GM12892 (cell line): ENCODE data around the gene MKRN3. TPM values are rescaled to one million over a fixed set of nuclear protein-coding genes. Genes with fewer than 3 reads are reported as not detected.

ENCODE experiments used
- DNase-seq: peaks from one replicate; pipeline ENCODE4 v3.0.0; 2011; ENCODE audit not compliant: insufficient read length
- FAIRE-seq: peaks from 2 replicates; lab custom pipeline; 2011; peaks lifted over from hg19 to GRCh38; lab: Jason Lieb, UNC
- POLR2A ChIP-seq: IDR thresholded peaks from 2 replicates; pipeline ENCODE4 v1.6.1; 2011; ENCODE audit warnings: low read depth, low read length, control low read depth
- POLR2AphosphoS5 ChIP-seq: IDR thresholded peaks from 2 replicates; pipeline ENCODE4 v1.6.1; 2011; ENCODE audit warnings: low read depth, low read length, control low read depth
- TAF1 ChIP-seq: IDR thresholded peaks from 2 replicates; pipeline ENCODE4 v1.6.1; 2011; ENCODE audit warnings: low read depth, mild to moderate bottlenecking, control low read depth, low read length, borderline replicate concordance
- polyA plus RNA-seq: library from polyadenylated mRNA; unstranded; fragments of >200 nt; gene quantifications from one replicate; pipeline ENCODE4 v1.2.1, GENCODE V29; 2012; ENCODE audit warnings: missing spikeins, inconsistent platforms; ENCODE audit not compliant: missing spikeins

MKRN3 gene
- polyA plus RNA-seq = not detected

DNA sequence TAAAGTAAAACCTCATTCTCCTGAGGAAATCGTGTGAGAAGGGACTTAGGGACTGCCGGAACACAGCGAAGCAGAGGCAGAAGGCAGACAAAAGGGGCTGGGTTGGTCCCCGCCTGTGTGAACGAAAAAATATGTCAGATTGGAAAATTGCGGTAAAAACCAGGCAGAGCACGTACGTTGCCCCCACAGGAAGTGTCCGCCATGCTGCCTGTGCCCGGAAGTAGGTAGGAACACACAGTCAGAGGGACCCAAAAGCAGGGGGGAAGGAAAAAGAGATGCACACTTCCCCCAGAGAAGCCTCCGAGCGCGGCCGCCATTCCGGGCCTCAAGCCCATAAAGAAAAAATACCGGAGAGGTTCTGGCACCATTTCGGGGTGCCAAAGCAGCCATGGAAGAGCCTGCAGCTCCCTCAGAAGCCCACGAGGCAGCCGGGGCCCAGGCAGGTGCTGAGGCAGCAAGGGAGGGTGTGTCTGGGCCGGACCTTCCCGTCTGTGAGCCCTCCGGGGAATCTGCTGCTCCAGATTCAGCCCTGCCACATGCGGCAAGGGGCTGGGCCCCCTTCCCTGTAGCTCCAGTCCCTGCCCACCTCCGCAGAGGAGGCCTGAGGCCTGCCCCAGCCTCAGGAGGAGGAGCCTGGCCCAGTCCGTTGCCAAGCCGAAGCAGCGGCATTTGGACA is at the start of gene MKRN3:
Gene MKRN3, plus strand, starts transcription at position 280 of the 676 bp plus-strand sequence. Its CDS starts 109 bp downstream, at position 389.
- no peak for FAIRE-seq
- TF ChIP-seq POLR2A (no peak), POLR2AphosphoS5 (no peak), TAF1 (no peak)
- no peak for DNase-seq

DNA sequence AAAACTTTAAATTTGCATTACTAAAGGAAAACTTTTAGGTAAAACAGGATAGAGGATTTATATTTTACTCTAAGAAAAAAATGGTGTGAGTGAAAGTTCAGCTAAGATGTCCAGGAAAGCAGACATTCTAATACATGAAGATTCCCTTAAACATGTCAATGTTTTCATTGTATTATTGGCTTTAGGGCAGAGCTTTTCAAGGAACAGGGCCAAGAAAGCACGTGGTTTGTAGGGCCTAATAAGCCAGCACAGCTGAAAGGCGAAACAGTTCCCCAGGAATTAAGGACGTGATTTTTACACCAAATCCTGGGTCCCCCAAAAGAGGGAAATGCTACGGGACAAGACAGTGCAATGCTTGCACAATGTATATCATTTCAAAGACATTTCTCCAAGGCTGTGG is 48.6 kb upstream of the MKRN3 start:
- FAIRE-seq = no peak
- no peak for DNase-seq
- TF ChIP-seq POLR2A (no peak), POLR2AphosphoS5 (no peak), TAF1 (no peak)

DNA sequence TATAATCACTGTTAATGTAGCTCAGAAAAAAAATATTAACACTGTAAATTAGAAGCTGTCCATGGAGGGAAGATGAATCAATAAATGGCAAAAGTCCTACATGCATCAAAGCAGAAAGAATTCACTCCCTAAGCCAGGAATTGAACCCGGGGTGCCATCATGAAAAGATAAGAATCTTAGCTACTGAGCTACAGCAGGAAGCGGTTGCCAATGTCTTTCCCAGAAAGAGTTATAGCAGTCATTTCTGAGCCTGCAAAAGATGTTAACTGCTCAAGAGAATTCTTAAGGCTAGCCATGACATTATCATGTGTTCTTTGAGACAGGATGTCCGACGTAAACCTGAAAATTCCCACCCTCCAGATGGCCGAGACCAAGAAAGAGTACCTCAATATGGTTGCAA is 47.4 kb upstream of the MKRN3 start:
- FAIRE-seq = no peak
- TF ChIP-seq POLR2A (no peak), POLR2AphosphoS5 (no peak), TAF1 (no peak)

DNA sequence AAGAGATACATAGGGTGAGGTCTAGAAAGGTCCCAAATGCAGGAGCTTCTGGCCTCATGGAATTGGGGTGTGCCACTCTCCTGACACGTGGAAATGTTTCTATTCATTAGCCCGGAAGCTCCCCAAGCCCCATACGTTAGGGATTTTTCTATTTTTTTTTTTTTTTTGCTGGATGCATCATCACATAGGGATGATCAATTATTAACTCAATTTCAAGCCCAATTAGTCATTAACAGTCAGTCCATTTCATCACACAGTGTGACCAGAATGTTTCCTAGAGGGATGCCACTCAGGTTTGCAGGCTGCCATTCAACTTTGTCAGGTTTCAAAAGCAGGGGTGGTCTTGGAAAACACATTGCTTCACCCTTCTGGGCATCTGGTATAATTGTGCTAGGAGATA is 40.7 kb upstream of the MKRN3 start:
- no peak for TF ChIP-seq POLR2A
- no peak for TF ChIP-seq TAF1
- FAIRE-seq = no peak
- DNase-seq = no peak

More for the DNA sequence above, 47.4 kb upstream of the MKRN3 start:
- no peak for DNase-seq

DNA sequence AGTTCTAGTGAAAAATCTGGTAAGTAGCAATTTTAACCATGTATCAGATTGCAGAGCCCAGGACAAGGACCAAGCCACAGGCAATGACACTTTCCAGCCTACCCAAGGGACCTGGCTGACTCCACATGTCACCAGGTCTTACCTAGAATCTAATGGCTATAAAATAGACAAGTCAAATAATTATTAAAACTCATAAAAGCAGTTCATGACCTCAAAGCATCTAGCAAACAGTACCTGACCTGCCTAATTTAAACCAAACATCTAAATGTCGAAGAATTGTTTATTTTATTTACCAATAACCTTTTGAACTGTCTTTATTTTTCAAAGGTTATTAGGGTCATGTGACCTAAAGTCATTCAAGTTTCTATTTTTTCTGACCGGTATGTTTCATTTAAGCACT is 35.6 kb upstream of the MKRN3 start:
- FAIRE-seq = no peak
- no peak for DNase-seq
- TF ChIP-seq POLR2AphosphoS5 (no peak), TAF1 (no peak), POLR2A (no peak)

DNA sequence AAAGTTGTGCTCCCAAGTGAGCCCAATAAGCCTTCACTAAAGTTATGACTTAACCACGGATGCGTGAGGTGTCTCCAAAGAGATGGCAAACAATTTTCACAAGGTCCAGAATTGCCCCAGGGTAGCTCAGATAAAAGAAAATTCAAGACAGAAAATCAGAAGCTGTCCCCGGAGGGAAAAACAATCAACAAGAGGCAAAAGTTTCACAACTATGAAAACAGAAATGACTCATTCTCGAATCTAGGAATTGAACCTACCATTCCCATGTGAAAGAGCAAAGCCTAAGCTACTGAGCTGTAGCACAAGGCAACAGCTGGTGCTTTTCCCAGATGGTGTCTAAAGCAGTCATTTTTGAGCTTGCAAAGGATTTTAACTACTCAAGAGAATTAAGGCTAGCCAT is 33.5 kb upstream of the MKRN3 start:
- FAIRE-seq (no peak), DNase-seq (no peak)
- no peak for TF ChIP-seq TAF1
- TF ChIP-seq POLR2A = no peak

DNA sequence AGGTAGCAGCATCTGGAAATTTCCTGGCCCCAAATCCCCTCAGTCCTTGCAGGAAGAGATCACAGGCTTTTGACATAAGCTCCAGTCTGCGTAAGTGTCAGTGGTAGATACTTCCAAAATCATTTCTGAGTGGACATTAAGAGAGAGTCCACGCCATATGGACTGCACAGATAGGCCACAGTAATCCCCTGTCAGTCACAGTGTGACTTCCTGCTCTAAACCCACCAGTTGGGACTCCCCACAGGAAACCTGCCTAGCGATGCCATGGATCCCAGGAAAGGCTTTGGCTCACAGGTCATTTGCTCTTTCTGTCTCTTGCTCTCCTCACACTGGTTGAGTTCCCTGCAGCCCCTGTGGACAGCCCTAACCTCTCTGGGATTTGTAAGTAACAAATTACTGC is 28.8 kb upstream of the MKRN3 start:
- DNase-seq (no peak), FAIRE-seq (no peak)
- no peak for TF ChIP-seq POLR2AphosphoS5
- no peak for TF ChIP-seq POLR2A
- TF ChIP-seq TAF1 = no peak

DNA sequence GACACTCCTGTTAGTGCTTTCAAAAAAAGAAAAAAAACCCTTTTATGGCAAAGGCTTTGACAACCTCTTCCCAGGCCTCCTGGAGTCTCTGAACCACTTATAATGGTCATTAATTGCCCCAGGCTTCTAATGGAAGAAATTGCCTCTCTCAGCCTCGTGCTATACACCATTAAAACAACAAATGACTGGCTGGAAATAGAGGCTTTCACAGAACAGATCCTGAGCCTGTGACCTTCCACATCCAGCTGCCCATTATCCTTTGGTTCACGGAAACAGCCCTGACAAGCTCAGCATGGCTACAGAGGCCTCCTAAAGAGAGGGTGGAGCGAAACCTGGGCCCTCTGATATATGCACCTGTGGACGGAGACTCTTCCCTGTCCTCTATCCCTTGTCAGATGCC is 26.8 kb upstream of the MKRN3 start:
- FAIRE-seq = no peak
- TF ChIP-seq TAF1 (no peak), POLR2AphosphoS5 (no peak), POLR2A (no peak)
- DNase-seq = no peak

DNA sequence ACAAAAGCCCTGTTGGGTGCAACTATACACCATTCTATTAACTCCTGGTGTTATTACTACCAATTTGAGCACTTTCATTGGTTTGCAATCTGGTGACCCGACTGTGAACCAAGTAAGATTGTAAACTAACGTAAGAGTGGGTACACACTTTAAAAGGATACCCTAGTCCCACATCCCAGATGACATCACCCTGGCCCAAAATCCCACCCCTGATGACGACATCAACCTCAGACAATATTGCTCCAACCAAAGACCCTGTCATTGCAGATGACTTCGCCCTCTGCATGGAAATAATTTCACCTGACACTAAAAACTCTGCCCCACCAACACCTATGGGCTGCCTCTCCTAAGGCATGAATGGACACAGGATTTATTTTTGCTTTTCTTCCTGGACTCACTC is 25.6 kb upstream of the MKRN3 start:
- DNase-seq = no peak
- no peak for FAIRE-seq
- TF ChIP-seq TAF1 (no peak), POLR2AphosphoS5 (no peak), POLR2A (no peak)

DNA sequence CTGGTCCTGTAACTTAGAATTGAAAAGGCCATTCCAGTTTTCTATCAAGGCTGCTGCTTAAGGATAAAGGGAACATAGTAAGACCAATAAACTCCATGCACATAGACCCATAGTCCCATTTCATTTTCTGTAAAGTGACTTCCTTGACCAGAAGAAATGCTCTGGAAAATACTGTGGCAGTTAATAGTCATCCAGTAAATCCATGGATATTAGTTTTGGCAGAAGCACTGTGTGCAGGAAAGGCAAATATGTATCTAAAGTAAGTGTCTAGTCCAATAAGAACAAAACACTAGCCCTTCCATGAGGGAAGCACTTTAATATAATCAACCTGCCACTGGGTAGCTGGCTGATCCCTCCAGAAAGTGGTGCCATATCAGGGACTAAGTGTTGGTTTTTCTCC is 19.3 kb upstream of the MKRN3 start:
- TF ChIP-seq TAF1 (no peak), POLR2A (no peak), POLR2AphosphoS5 (no peak)
- FAIRE-seq (no peak), DNase-seq (no peak)

DNA sequence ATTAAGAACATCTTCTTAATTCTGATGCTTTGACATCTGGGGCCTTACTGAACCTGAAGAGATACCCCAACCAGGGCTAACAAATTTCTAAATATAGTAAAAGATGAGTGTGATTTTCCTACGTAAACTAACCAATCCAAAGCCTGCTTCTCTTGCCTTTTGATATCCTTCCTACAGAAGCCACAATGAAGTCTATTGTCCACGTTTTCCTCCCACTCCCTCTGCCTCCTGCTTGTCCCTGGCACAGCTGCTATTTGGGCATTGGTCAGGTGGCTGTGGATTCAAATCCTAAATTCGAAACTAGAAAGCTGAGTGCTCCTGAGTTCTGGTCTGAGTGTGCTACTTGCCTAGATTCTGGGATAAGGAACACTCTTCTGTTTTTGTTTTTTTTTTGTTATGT is 17.4 kb upstream of the MKRN3 start:
- no peak for FAIRE-seq
- TF ChIP-seq POLR2A (no peak), TAF1 (no peak), POLR2AphosphoS5 (no peak)
- DNase-seq = no peak

DNA sequence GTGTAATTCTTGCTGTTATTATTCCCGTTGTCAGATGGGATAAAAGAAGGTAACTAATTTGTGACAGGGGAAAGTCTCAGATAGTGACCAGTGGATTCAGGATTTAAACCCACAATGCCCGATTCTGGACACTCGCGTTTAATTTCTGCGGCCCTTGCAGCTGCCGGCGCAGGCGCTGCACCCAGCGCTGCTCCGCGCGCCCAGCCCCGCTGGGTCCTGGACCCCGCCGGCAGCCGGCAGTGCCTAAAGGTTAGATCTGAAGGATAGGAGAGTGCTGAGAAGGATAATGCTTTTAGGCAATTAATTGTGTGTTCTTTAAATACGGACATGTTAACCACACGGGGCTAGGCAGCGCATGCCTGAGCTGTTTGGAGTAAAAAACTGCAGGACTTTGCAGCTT is 3.6 kb upstream of the MKRN3 start:
- DNase-seq (no peak), FAIRE-seq (no peak)
- no peak for TF ChIP-seq TAF1
- no peak for TF ChIP-seq POLR2A
- TF ChIP-seq POLR2AphosphoS5 = no peak
